GM19099 (cell line): ENCODE results near the gene ST6GALNAC6.

Experiments
- POLR2A ChIP-seq: IDR thresholded peaks from 3 replicates; pipeline ENCODE4 v1.6.1; 2011; ENCODE audit warnings: low read depth; ENCODE audit not compliant: insufficient read length; ENCODE audit errors: extremely low read depth

ST6GALNAC6 gene

GRCh38 chr9:127867356-127868277 lies 31.8 kb downstream of the ST6GALNAC6 start:
- TF ChIP-seq POLR2A = no peak

DNA sequence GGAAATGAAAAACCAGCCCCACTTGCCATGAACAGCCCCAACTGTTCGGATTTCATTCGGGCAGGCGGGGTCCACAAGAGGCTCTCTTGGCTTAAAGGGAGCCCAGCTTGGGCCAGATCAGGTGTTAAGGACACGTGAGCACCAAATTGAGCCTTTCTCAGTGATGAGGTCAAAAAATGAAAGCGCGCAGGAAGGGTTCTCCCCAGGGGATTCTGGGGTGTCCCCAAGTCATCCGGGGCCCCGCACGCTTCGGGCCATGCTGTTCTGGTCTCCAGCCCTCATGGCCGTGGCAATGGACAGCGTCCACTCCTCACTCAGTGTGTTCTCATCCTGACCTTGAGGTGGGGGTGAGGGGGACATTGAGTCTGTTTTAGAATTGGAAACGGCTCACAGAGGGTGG lies 32.9 kb downstream of the ST6GALNAC6 start:
- no peak for TF ChIP-seq POLR2A

- no peak for TF ChIP-seq POLR2A
Observed at GRCh38 chr9:127865645-127866464, 33.5 kb downstream of the ST6GALNAC6 start.

DNA sequence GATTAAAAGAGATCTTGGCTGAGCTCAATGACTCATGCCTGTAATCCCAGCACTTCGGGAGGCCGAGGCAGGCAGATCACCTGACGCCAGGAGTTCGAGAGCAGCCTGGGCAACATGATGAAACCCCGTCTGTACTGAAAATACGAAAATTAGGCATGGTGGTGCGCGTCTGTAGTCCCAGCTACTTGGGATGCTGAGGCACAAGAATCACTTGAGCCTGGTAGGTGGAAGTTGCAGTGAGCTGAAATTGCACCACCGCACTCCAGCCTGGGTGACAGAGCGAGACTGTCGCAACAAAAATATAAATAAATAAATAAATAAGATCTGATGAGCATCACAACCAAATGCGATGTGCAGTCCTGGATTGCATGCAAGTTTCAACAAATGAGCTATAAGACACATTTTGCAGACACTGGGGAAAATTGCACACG lies 36.2 kb downstream of the ST6GALNAC6 start:
- TF ChIP-seq POLR2A = no peak

- no peak for TF ChIP-seq POLR2A
Observed at GRCh38 chr9:127862075-127863011, 37.1 kb downstream of the ST6GALNAC6 start.

DNA sequence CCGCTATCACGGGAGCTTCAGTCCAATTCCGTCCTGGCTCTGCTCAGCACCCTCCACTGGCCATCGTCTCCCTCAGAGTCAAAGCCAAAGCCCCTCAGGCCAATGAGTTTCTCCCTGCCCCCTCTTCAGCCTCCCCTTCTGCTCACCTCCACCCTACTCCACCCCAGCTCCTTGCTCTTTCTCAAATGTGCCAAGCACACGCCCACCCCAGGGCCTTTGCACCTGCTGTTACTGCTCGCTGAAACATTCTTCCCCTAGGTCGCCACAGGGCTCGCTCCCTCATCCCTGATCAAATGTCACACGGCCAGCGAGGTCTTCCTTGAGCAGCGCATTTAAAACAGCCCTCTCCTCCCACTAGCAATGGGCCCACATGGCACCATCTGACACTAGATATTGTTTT lies 38.6 kb downstream of the ST6GALNAC6 start:
- no peak for TF ChIP-seq POLR2A

DNA sequence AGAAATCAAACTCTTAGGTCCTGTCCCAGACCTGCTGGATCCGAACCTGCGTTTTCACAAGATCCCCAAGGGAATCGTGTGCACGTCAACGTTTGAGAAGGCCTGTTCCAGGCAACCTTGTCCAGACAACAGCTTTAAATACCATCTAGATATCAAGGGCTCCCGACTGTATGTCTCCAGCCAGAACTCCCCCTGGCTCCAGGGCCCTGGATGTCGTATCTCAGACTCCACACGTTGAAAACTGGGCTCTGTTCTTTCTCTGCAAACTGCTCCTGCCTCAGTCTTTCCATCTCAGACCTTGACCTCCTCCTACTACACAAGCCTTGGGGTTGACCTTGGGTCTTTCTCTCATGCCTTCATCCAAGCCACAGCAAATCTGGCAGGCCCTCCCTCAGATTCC lies 39.1 kb downstream of the ST6GALNAC6 start:
- TF ChIP-seq POLR2A = no peak

- TF ChIP-seq POLR2A = no peak
Observed at GRCh38 chr9:127858041-127858512, 41.3 kb downstream of the ST6GALNAC6 start.

DNA sequence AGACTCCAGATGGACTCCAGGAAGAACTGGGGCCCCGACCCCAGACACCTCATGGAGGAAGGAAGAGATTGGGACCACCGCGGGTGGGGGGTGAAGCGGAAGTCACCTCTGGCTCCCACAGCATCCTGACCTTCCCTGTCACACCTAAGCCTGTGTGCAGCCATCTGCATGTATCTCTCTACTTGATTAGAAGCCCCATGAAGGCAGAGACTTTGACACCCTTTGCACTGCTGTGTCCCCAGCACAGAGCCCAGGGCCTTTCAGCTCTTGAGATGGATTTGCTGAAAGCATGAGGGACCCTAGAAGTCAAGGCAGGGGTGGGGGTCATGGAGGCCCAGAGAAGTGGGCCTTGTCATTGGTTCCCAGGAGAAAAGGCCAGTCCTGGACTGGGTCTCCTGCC lies 42.1 kb downstream of the ST6GALNAC6 start:
- TF ChIP-seq POLR2A = no peak

DNA sequence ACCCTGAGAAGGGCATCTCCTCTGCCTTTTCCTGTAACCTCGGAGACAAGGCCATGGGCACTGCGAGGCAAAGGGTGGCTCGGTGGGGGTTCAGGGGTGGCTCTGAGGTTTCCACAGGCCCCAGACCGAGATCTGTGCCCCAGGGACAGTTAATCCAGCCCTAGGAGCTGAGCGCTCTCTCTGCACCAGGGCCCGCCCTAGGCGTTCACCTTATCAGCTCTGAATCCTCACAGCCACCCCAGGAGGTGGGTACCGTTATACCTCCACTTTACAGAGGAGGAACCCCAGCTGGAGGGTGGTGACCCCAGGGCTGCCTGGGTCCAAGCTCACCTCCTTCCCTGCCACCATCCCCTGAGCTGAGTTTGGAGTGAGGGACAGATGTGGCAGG lies 42.7 kb downstream of the ST6GALNAC6 start:
- no peak for TF ChIP-seq POLR2A

- no peak for TF ChIP-seq POLR2A
Observed at GRCh38 chr9:127856094-127856728, 43.2 kb downstream of the ST6GALNAC6 start.

- no peak for TF ChIP-seq POLR2A
Observed at GRCh38 chr9:127855522-127855921, 43.9 kb downstream of the ST6GALNAC6 start.

- no peak for TF ChIP-seq POLR2A
Observed at GRCh38 chr9:127854960-127855359, 44.4 kb downstream of the ST6GALNAC6 start.

DNA sequence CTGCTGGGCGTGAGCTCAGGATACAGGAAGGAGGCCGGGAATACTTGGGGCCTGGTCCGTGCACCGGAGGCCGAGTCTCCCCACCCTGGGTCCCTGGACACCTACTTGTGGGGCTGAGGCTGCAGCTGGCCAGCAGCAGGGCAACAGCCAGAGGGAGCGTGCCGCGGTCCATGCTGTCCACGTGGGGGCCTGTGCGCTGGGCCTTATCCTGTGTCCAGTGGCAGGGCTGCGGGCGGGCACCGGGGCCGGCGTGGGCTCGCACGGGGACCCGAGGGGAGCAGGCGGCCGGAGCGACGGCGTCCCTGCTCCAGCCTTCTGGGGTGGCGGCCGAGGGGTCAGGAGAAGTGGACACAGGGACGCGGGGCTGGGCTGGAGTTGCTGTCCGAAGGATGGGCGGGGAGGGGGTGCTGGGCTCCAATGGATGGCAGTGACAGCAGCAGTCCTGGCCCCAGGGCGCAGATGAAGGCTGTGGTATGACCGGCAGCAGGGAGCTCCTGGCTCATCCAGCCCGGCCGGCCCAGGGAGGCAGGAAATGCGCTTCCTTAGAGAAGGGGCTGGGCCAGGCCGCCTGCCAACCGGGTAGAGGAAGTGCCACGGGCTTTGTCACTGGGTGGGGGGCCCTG lies 45.1 kb downstream of the ST6GALNAC6 start, which contains the start of gene ENG:
TSS of gene ENG (minus strand) at position 475 of the 623 bp plus-strand sequence. CDS start at position 172, 303 bp downstream.
- TF ChIP-seq POLR2A = no peak
